ENCODE measurements around the gene TMCC3. TPM values are rescaled to one million over a fixed set of nuclear protein-coding genes. Genes with fewer than 3 reads are reported as not detected.

The TMCC3 gene
- total and polyA plus RNA-seq, 7 donors = 10.6 to 61.6 (median 21.2) TPM

DNA sequence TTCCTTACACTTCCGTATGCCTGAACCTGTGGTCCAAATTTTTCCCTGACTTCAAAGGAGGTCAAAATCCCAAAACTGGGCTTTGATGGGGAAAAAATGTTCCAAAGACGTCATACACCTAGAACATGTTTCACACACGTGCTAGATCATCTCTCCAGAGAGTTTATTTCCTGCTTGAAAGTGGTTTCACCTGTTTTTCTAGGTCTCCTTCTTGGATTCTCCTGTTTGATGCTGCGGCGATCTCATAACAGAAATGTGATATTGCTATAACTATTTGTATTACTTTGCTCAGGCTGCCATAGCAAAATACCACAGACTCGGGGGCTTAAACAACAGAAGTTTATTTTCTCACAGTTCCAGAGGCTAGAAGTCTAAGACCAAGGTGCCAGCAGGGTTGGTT, 19.7 kb upstream of the TMCC3 start:
- H3K4me3 ChIP-seq = no peak overlapping the region
- H3K36me3 ChIP-seq (ENCODE audit: insufficient read depth in 1 of 2, low read depth in 1 of 2) = no peaks in the 10 kb centered on the region
- intact Hi-C loops (cut with DNase I) = no loop called here
- ATAC-seq (no peak), DNase-seq (no peak)
- H3K27ac ChIP-seq = no peak overlapping the region
- TF ChIP-seq, protein P1, sequence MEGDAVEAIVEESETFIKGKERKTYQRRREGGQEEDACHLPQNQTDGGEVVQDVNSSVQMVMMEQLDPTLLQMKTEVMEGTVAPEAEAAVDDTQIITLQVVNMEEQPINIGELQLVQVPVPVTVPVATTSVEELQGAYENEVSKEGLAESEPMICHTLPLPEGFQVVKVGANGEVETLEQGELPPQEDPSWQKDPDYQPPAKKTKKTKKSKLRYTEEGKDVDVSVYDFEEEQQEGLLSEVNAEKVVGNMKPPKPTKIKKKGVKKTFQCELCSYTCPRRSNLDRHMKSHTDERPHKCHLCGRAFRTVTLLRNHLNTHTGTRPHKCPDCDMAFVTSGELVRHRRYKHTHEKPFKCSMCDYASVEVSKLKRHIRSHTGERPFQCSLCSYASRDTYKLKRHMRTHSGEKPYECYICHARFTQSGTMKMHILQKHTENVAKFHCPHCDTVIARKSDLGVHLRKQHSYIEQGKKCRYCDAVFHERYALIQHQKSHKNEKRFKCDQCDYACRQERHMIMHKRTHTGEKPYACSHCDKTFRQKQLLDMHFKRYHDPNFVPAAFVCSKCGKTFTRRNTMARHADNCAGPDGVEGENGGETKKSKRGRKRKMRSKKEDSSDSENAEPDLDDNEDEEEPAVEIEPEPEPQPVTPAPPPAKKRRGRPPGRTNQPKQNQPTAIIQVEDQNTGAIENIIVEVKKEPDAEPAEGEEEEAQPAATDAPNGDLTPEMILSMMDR (IDR thresholded peaks at IDR 0.05) = no peak
- H3K4me1 ChIP-seq = no peaks in the 10 kb centered on the region
- H3K27me3 ChIP-seq (ENCODE audit: insufficient read depth in 3 of 3, low read length in 2 of 3) = no peaks in the 10 kb centered on the region
- WGBS, 3 donors = 74 to 81% (median 81%) methylated on average over 6 of the region's 6 CpGs
- H3K9me3 ChIP-seq = no peaks in the 10 kb centered on the region

DNA sequence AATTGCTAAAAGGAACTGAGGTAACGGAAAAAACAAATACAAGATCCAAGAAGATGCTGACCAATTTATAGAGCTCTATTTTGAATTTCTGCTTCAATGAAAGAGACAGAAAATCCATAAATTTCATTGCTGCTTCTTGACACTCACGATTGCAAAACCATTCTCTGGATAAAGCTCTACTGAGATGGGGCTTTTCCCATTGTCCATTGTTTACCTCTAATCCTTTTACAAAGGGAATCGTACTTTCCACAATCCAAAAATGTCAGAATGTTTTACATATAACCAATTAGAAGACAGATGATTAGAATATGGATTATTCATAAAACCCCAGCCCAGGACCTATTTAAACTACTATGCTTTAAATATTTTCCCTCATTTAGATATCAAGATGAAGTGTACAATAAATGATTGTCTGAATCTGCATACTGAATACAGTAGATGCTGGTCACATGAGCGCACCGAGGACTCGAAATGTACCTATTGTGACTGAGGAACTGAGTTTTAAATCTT, 16.7 kb upstream of the TMCC3 start:
- ATAC-seq (no peak), DNase-seq (no peak)
- no peak overlapping the region for H3K4me3 ChIP-seq
- H3K27me3 ChIP-seq (ENCODE audit: insufficient read depth in 3 of 3, low read length in 2 of 3) = no peaks in the 10 kb centered on the region
- intact Hi-C loops (cut with DNase I) = loop anchor here in 1 of 2 donors (5.0 kb wide), 1 partner anchor 35 kb away; no protein-coding TSS in a partner anchor
- no peaks in the 10 kb centered on the region for H3K4me1 ChIP-seq
- no peak overlapping the region for H3K27ac ChIP-seq
- H3K36me3 ChIP-seq (ENCODE audit: insufficient read depth in 1 of 2, low read depth in 1 of 2) = no peaks in the 10 kb centered on the region
- TF ChIP-seq, protein P1 (IDR thresholded peaks at IDR 0.05) = no peak
- H3K9me3 ChIP-seq = no peaks in the 10 kb centered on the region
- WGBS, 3 donors = 87 to 91% (median 90%) methylated on average over 6 of the region's 6 CpGs

DNA sequence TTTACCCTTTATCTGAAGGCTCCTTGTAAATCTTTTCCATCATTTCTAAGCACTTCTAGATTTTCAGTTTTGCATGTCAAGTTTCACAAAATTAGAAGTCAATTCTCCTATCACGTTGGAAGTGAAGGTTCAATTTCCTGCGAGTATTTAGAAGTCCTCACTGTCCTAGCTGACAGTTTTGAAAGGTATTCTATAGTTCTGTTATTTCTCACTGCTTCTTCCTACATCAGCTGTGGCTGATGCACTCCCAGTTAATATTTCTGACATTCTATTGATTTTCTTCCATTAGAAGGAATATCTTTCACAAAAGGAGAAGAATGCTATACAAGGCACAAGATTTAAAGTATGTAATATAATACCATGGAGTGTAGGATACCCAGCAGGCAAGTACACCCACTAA, 15.8 kb upstream of the TMCC3 start:
- H3K4me1 ChIP-seq = no peaks in the 10 kb centered on the region
- H3K4me3 ChIP-seq = no peak overlapping the region
- no peak for ATAC-seq
- TF ChIP-seq, protein P1 (IDR thresholded peaks at IDR 0.05) = no peak
- no peak overlapping the region for H3K27ac ChIP-seq
- H3K27me3 ChIP-seq (ENCODE audit: insufficient read depth in 3 of 3, low read length in 2 of 3) = no peaks in the 10 kb centered on the region
- no peak for DNase-seq
- intact Hi-C loops (cut with DNase I) = loop anchor here in 1 of 2 donors (5.0 kb wide), 1 partner anchor 36 kb away; no protein-coding TSS in a partner anchor
- no peaks in the 10 kb centered on the region for H3K9me3 ChIP-seq
- H3K36me3 ChIP-seq (ENCODE audit: insufficient read depth in 1 of 2, low read depth in 1 of 2) = no peaks in the 10 kb centered on the region
- 68 to 81% (median 69%) methylated on average over 2 of the region's 2 CpGs for WGBS, 3 donors

DNA sequence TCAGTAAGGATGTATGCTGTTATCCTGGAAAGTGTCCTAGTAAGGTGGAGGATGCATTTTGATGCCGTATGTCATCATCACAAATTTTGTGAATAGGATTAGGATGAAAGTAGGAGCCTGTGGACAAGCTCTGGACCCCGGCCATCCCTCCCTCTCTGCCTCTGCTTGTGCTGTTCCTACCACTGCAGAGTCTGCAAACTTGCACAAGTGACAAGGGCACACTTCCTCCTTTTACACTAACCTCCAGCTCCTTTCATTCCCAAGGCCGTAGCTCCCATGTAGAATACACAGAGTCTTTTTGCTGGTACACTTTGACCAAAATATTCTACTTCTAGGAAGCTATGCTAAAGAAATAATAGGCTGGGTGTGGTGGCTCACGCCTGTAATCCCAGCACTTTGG, 13.3 kb upstream of the TMCC3 start:
- DNase-seq = no peak

More for the DNA sequence above, 13.3 kb upstream of the TMCC3 start:
- Histone ChIP-seq H3K4me1 (peaks cover 5% of the 10 kb centered on the region), H3K36me3 (ENCODE audit: insufficient read depth in 1 of 2, low read depth in 1 of 2) (no peaks in the 10 kb centered on the region), H3K27me3 (ENCODE audit: insufficient read depth in 3 of 3, low read length in 2 of 3) (no peaks in the 10 kb centered on the region), H3K4me3 (no peak overlapping the region), H3K27ac (no peak overlapping the region), H3K9me3 (no peaks in the 10 kb centered on the region)
- WGBS, 3 donors = 76 to 96% (median 87%) methylated on average over 4 of the region's 4 CpGs
- TF ChIP-seq, protein P1 (IDR thresholded peaks at IDR 0.05) = no peak
- ATAC-seq = no peak
- intact Hi-C loops (cut with DNase I) = no loop called here
